ENCODE data around the gene TCF15.

The TCF15 gene

DNA sequence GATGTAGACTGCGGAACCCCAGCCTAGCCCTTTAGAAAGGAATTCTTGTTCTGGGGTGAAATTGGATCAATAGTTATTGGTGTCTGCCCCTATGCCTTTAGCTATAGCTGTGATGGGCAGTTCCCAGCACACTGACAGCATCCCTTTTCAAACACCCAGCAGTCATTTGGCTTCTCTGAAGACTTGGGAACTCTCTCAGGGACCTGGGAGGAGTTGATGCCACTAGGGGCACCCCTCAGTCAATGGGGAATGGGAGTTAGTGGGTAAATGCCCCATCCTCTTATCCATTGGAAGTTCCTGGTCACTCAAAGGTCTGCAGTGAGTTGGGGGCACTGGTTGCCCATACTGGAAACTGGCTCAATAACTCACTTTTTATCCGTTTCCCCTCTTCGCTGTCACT lies 34.9 kb downstream of the TCF15 start:
- no peak for DNase-seq

DNA sequence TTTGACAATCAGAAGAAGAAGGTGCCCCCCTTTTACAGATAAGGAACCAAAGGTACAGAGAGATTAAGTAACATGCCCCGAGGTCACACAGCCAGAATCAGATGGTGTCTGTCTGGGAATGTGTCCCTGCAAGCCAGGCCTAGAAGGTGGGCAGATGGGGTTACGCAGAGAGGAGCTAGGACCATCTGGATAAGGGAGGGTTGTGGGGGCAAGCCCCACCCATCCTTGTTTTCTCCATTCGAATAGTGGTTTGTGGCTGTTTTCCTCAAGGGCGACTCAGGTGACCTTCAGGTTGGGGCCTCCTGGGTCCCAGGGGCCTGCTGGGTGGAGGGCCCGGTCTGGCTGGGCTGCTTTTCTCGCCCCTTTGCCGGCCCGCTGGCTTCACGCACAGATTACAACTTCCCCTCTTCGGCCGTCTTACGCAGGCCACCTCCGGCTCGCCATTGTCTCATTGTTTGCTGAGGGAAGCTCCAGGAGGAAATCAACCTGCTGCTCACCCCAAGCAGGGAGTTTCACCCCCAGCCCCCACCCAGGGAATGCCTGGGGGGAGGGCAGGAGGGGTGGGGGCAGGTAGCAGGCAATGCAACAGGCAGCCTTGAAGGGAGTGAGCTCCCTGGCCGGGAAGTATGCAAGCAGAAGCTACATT lies 35.7 kb downstream of the TCF15 start:
- no peak for DNase-seq

DNA sequence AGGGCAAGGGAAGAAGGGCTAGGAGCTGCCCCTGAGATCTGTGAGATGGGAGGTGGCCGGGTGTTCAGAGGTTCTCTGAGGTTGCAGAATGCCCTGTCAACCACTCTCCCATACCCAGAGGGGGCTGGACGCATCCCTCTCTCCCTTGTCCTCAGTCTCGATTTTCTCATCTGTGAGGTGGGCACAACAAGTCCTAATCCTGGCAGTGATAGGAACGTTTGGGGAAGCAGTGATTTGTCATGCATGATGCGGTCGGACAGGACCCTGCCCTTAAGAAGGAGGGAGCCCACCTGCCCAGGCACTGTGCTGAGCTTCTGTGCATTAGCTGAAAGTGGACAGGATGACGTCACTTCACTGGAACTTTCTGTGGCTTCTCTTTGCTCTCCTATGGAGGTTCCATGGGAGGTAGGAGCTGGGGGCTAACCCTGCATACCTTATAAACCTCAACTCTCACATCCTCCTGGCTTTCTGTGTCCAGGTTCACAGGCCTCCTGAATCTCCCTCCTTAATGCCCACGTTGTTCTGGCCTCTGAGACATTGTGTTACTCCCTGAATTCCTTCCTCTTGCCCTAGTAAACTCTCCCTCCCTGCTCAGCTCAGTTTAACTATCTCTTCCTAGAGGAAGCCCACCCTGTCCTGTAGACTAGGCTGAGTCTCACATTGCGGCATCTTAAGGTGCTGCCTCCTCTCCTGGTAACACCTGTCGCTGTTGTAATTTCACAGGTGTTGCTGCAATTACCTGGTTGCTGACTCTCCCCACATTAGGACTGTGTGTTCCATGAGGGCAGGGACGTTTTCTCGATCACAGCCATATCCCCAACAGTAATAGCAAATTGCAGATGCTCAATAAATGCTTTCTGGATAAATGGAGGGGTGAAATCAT lies 36.5 kb downstream of the TCF15 start:
- DNase-seq = no peak

DNA sequence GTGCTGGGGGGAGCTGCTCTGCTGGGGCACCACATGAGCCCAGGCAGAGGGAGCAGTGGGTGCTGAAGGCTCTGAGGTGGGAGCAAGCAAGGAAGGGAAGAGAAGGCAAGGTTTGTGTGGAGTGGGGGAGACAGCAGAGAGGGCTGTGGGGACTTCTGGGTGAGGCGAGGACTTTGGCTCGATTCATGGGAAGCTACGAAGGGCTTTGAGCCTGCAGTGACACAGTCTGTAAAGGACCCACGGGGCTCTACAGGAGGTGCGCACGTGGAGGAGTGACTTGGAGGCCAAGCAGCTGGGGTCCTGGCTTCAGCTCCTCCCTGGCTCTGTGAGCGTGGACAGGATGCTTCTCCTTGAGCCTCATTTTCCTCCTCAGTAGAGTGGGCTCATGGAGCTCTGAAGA lies 37.4 kb downstream of the TCF15 start:
- DNase-seq = no peak

DNA sequence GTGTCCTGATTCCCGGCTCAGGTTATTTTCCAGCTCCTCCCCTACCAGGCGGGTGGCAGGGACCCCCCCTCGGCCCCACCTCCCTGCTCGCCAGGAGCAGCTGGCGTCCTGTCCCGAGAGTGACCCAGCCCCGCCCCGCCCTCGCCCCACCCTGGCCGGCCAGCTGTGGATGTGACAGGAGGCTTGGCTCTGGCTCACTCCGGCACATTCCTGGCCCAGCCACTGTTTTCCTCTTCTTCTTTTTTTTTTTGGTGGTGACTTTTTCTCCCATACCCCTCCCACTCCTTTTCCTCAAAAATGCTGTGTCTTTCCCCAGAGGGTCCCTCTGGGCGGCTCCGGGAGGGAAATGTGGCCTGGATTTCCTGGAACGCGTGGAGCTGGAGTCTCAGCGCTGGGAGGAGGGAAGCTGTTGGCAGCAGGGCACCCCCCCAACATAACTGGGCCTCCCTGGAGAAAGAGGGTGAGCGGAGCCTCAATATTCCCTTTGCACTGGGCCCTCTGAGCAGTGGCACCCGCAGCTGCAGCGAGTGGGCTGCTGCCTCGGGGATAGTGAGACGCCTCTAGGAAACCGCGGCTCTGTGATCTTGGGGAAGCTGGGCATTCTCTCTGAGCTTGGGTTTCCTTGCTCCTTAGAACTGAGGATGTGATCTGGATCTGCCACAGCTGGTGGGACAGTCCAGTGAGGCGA lies 38.2 kb downstream of the TCF15 start:
- DNase-seq = no peak

DNA sequence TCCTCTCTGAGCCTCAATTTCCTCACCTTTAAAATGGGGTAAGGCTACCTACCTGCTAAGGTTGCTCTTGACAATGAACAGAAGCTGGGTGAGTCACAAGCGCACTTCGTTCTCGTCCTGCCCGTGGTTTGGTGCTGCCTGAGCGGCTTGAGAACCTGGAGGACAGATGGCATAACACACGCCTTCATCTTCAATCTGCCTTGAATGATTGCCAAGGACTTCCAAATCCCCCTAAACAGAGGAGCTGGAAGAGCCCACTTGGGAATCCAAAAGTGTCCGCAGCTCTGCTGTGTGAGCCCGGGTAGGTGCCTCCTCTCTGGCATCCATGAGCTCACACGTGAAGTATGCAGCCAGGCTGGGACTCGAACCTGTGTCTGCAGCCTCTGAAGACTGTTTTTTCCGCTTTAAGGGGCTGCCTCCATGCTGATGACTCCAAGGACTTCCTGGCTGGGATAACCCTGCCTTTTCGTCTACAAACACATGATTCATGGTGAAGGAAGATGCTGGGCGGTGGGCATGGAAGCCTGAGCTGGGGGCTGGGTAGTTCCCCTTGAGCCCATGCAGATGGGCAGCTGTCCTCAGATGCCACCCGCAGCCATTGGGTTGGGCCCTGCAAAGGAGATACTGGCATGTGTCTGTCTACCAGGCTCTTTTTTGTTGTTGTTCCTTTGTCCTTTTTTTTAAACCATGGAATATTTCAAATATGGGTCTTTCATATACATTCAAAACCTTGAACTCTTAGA lies 41.3 kb downstream of the TCF15 start:
- no peak for DNase-seq

DNA sequence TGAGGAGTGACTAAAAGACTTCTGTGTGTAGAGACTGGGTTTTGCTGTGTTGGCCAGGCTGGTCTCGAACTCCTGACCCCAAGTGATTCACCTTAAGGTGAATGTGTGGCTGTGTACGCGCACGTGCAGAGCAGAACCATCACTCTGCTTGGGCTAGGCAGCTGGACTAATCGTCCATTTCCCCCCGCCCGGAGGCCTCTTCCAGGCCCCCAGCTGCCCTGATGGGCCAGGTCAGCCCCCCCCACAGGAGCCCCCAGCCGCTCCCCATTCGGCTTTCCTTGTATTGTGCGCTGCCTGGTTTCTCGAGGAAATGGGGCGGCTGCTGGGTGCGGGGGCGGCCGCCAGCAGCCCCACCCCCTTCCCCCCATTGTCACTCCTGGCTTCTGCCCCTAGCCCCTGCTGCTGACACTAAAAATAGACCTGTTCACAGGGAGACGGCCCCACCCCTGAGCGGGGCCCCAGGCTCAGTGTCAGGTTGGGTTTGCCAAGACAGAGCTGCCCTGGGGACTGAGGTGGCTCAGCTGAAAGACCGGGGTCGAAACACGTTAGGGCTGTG lies 41.9 kb downstream of the TCF15 start:
- DNase-seq = no peak

DNA sequence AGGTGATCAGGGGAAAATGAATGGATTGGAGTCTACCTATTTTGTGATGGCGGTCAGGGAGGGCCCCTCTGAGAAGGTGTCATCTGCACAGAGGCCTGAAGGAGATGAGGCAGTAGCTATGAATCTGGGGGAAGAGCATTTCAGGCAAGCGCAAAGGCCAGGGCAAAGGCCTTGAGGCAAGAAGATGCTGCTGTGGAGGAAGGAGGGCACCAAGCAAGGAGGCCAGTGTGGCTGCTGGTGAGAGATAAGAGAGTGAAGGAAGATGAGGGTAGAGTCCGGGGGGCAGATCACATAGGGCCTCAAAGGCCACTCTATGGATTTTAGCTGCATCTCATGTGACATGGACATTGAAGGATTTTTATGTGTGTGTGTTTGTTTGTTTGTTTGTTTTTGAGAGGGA lies 45.9 kb downstream of the TCF15 start:
- DNase-seq = no peak

DNA sequence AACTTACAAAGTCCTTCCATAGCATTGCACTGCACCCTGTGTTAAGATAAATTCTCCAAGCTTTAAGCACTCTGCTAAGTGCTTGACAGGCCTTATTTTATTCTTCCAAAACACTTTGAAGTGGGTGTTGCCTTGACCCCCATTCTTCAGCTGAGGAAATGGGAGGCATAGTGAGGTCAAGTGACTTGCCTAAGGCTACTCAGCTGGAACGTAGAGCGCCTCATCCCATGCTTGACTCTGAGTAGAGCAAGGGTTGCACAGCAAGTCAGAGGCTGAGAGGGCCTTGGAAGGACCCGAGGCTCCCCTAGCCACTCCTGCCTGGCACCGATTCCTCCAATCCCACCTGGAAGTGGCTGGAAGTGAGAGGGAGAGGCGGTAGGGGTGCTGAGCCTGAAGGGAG lies 46.9 kb downstream of the TCF15 start:
- no peak for DNase-seq

DNA sequence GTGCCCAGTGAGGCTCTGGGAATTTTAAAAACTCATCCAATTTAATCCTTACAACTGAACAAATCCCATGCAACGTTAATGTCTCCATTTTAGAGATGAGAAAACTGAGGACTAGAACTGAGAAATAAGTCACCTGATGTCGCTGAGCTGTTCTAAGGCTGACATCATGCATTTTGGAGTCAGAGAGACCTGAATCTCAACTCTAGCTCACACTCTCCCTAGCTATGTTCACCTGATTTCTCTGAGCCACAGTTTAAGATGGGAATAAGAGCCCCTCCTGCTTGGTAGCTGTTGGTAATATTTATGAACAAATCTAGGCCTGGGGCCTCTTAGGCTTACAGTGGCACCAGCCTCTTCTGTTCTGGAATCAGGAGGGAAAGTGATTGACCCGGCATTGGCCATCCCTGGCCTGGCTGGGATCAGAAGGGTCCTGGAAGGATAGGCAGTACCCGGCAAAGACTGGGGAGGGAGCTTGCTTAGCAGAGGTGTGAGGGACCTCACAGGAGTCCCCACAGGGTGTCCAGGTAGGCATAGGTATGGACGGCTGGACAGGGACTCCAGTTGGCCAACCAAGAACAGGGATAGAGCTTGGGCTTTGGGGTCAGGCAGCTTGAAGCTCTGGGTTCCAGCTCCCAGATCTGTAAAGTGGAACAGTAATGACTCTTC lies 47.7 kb downstream of the TCF15 start:
- no peak for DNase-seq

DNA sequence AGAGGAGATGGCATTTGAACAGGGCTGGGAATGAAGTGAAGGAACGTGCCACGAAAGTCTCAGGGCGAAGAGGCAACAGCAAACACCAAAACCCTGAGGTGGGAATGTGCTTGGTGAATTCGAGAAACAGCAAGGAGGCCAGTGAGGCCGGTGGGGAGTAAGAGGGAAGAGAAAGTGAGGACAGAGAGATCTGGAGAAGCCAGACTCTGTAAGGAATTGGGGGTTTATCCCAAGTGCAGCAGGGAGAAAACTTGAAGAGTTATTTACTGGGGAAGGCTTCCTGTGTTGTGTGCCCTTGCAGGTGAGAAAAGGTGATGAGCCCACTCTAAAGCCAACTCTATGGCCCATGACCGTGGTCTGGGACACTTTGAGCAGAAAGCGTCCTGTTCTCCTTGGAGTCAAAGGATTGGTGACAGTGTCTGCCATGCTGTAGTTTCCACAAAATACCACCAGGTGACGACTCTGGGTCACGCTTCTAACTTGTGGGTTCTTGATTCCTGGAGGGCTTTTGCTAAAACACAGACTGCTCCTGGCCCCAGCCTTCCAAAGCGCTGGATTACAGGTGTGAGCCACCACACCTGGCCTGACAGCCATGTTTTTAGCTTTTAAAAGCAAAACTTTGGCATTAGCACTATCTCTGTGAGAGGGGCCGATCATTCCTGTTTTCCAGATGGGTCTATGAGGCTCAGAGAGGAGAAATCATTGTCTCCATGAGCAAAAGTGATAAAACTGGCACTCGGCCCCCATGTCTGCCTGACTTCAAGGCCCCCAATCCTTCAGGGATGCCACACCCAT lies 48.5 kb downstream of the TCF15 start:
- DNase-seq = peak; percentile 26

DNA sequence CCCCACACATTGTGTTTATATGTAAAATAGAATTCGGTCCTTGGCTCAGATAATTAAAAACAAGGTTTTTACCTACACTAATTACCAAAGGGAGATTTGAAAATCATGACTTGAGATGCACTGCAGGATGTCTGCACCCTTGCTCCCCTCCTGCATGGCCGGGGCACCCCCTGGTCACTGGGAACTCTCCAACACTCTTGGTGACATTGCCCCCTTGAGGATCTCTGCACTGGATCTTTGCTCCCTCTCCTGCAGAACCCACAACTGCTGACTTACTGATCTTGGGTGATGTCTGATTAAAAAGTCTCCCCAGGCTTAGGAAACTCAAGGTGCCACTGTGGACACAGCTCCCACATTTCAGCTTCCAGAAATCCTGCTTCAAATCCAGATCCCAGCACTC lies 49.4 kb downstream of the TCF15 start:
- DNase-seq = no peak

DNA sequence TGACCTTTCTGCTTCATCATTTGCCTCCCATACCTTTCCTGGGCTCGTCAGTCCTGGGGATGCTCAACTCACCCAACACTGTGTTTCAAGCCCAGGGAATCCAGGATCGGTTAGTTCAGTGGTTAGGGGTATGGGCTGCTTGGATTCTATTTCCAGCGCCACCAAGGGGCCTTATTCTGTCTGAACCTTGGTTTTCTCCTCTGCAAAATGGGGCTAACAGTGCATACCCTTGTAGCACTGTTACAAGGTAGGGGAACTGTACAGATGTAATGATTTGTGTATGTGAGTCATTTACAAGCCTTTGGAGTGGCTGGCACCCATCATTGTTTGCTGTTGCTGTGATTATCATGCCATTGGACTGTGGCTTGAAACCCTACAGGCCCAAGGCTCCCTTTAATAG lies 52.0 kb downstream of the TCF15 start:
- no peak for DNase-seq

DNA sequence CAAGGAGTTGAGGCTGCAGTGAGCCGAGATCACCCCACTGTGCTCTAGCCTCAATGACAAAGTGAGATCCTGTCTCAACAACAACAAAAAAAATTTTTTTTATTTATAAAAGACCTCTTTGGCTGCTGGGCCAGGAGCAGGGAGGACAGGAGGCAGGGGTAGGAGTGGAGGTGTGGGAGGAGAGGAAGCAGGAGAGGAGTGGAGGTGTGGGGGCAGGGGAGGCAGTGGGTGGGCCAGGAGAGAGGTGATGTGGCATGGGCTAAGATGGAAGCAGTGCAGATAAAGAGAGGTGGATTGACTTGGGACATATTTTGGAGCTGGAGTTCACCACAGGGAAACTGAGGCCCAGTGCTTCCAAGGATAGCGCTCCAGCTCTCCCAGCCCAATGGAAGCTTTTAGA lies 53.1 kb downstream of the TCF15 start:
- no peak for DNase-seq

DNA sequence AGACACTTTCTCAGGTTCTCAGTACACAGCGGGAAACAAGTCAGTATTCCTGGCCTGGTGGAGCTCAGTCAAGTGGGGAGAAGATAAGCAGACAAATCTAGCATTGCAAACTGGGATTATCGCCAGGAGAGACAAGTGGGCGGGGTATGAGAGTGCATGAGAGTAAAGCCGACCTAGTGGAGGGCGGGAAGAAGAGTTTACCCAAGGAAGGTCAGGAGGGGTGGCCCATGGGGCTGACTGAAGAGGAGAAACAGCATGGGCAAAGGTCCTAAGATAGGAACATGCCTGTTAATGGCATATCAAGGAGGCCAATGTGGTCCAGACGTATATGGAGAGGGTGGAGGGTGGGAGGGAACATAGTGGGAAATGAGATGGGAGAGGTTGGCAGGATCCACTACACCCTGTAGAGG lies 54.1 kb downstream of the TCF15 start:
- no peak for DNase-seq

Data from NCI-H510A (cell line).